A673 (cell line): ENCODE data around the gene PNPLA5. TPM values are rescaled to one million over a fixed set of nuclear protein-coding genes. Genes with fewer than 3 reads are reported as not detected.

ENCODE experiments used
- BruUV-seq: library from RNA; stranded (reverse); fragments of 400-500 nt; replicated peaks from 2 replicates; lab custom pipeline; 2021; lab: Mats Ljungman, UMichigan
- CTCF ChIA-PET: fragments of 300-600 bp; sonication (Branson Sonifier 250); formaldehyde crosslinking; loops from one replicate; lab custom pipeline; 2022; ENCODE audit warnings: antibody characterized with exemption; lab: Charles Lee
- POLR2A ChIA-PET: fragments of 300-600 bp; sonication (Branson Sonifier 250); formaldehyde crosslinking; loops from one replicate; lab custom pipeline; 2022; ENCODE audit warnings: antibody characterized with exemption; ENCODE audit not compliant: low non-redundant PET; lab: Charles Lee
- DNase-seq: peaks from one replicate; pipeline ENCODE4 v3.0.0-alpha.2; 2015; ENCODE audit warnings: low spot score
- H3K27ac ChIP-seq: fragments of 200-600 bp; sonication (generic); 2 replicates; pipeline ENCODE4 v1.5.1; 2016; ENCODE audit warnings: mixed run types, low read depth, mild to moderate bottlenecking, mixed read lengths, antibody characterized with exemption, low read length; ENCODE audit not compliant: poor library complexity, severe bottlenecking
- H3K27me3 ChIP-seq: fragments of 200-600 bp; sonication (generic); replicated peaks from 2 replicates; pipeline ENCODE4 v1.6.1; 2017; ENCODE audit warnings: mixed run types, low read depth, mild to moderate bottlenecking, mixed read lengths, antibody characterized with exemption, low read length; ENCODE audit not compliant: insufficient read depth, poor library complexity
- H3K36me3 ChIP-seq: fragments of 200-600 bp; sonication (generic); 2 replicates; pipeline ENCODE4 v1.6.1; 2016; ENCODE audit warnings: mixed run types, mild to moderate bottlenecking, mixed read lengths, antibody characterized with exemption, low read length; ENCODE audit not compliant: insufficient read depth, poor library complexity, severe bottlenecking
- H3K4me1 ChIP-seq: fragments of 200-600 bp; sonication (generic); 2 replicates; pipeline ENCODE4 v1.6.1; 2017; ENCODE audit warnings: mixed run types, mild to moderate bottlenecking, mixed read lengths, antibody characterized with exemption, low read length; ENCODE audit not compliant: insufficient read depth, poor library complexity, severe bottlenecking
- H3K4me3 ChIP-seq: fragments of 200-600 bp; sonication (generic); 2 replicates; pipeline ENCODE4 v1.5.1; 2016; ENCODE audit warnings: low read depth, mixed run types, mild to moderate bottlenecking, mixed read lengths, low read length; ENCODE audit not compliant: poor library complexity, severe bottlenecking
- H3K9me3 ChIP-seq: fragments of 200-600 bp; sonication (generic); 2 replicates; pipeline ENCODE4 v1.6.1; 2016; ENCODE audit warnings: mixed run types, low read depth, mild to moderate bottlenecking, mixed read lengths, antibody characterized with exemption, low read length; ENCODE audit not compliant: poor library complexity, severe bottlenecking
- EZH2 ChIP-seq: fragments of 200-600 bp; sonication (generic); IDR thresholded peaks from 2 replicates; pipeline ENCODE4 v1.6.1; 2017; ENCODE audit warnings: borderline replicate concordance, low read depth, mild to moderate bottlenecking, mixed read lengths, antibody characterized with exemption, low read length; ENCODE audit not compliant: poor library complexity, severe bottlenecking
- intact Hi-C: fragments of 100-400 bp; cut with micrococcal nuclease; formaldehyde crosslinking; loops from one replicate; pipeline ENCODE4 v1.10.0; 2022; ENCODE audit not compliant: unreplicated experiment
- total RNA-seq: library from RNA; stranded (reverse); gene quantifications from 2 replicates; pipeline ENCODE4 v1.2.3, GENCODE V29; 2021
- TF ChIP-seq, protein P1 (sequence below): fragments of 300-800, 200-600 bp; sonication (generic); conservative IDR thresholded peaks from 2 replicates; pipeline ENCODE4 v1.5.1; 2017; ENCODE audit warnings: low read depth, mild to moderate bottlenecking, antibody characterized with exemption, low read length, moderate library complexity, mixed read lengths

The PNPLA5 gene
- total RNA-seq, 1 experiment from 2014 or later, result not detected

DNA sequence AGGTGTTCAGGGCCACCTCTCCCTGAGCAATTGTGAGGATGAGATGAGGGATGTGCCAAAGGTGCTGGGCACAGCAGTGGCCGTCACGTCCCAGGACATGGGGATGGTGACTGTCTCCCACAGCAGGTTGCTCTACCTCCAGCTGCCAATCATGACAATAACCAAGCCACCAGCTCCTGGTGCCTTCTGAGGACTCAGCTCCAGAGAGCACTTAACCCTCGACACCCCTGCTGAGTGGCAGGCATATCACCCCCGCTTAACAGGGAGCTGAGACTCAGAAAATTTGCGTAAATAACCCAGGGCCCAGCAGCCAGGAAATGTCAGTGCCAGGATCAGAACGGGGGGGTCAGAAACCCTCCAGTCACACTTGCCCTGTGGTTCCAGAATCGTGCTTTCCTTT lies 8.4 kb upstream of the PNPLA5 start:
- TF ChIP-seq, protein P1, sequence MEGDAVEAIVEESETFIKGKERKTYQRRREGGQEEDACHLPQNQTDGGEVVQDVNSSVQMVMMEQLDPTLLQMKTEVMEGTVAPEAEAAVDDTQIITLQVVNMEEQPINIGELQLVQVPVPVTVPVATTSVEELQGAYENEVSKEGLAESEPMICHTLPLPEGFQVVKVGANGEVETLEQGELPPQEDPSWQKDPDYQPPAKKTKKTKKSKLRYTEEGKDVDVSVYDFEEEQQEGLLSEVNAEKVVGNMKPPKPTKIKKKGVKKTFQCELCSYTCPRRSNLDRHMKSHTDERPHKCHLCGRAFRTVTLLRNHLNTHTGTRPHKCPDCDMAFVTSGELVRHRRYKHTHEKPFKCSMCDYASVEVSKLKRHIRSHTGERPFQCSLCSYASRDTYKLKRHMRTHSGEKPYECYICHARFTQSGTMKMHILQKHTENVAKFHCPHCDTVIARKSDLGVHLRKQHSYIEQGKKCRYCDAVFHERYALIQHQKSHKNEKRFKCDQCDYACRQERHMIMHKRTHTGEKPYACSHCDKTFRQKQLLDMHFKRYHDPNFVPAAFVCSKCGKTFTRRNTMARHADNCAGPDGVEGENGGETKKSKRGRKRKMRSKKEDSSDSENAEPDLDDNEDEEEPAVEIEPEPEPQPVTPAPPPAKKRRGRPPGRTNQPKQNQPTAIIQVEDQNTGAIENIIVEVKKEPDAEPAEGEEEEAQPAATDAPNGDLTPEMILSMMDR, result no peak
- no peak for TF ChIP-seq EZH2
- CTCF ChIA-PET, result interaction anchor here (1.5 kb wide), 1 partner anchor 46 kb away, joined by 4 read pairs; no protein-coding TSS in a partner anchor
- intact Hi-C loops, result no loop called here
- no peaks in the 10 kb centered on the region for H3K36me3 ChIP-seq
- no peak overlapping the region for H3K4me3 ChIP-seq
- no TSS peak for BruUV-seq
- H3K4me1 ChIP-seq, result no peaks in the 10 kb centered on the region
- no peak overlapping the region for H3K27ac ChIP-seq
- DNase-seq, result no peak
- POLR2A ChIA-PET, result no interaction called here
- no peaks in the 10 kb centered on the region for H3K9me3 ChIP-seq
- H3K27me3 ChIP-seq, result peaks cover 3% of the 10 kb centered on the region

DNA sequence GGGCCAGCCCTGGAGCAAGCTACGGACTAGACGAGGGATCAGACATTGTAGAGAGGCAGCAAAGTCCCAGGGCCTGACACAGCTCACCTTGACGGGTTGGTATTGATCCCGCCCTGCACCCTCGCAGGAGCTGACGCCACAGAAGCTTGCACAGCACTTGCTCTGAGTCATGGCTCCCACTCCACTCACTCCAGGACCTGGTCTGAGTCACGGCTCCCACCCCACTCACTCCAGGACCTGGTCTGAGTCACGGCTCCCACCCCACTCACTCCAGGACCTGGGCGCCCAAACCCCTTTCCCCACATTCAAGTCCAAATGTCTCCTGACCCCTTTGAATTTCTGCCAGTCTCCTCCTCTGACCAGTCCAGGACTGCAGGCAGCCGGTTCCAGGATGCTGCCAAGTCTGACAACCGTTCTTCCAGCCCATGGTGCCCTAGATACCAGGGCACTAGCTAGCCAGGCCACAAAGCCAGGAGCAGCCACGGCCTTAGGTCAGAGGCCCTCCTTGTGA lies 6.0 kb upstream of the PNPLA5 start:
- no peak for DNase-seq
- H3K4me1 ChIP-seq, result no peaks in the 10 kb centered on the region
- BruUV-seq, result no TSS peak
- CTCF ChIA-PET, result interaction anchor here (0.9 kb wide), 1 partner anchor 13 kb away, joined by 3 read pairs; no protein-coding TSS in a partner anchor
- peaks cover 12% of the 10 kb centered on the region for H3K27me3 ChIP-seq
- intact Hi-C loops, result no loop called here
- no peak for TF ChIP-seq EZH2
- TF ChIP-seq, protein P1, result no peak
- H3K36me3 ChIP-seq, result no peaks in the 10 kb centered on the region
- no peaks in the 10 kb centered on the region for H3K9me3 ChIP-seq
- H3K4me3 ChIP-seq, result no peak overlapping the region
- H3K27ac ChIP-seq, result no peak overlapping the region
- POLR2A ChIA-PET, result no interaction called here

DNA sequence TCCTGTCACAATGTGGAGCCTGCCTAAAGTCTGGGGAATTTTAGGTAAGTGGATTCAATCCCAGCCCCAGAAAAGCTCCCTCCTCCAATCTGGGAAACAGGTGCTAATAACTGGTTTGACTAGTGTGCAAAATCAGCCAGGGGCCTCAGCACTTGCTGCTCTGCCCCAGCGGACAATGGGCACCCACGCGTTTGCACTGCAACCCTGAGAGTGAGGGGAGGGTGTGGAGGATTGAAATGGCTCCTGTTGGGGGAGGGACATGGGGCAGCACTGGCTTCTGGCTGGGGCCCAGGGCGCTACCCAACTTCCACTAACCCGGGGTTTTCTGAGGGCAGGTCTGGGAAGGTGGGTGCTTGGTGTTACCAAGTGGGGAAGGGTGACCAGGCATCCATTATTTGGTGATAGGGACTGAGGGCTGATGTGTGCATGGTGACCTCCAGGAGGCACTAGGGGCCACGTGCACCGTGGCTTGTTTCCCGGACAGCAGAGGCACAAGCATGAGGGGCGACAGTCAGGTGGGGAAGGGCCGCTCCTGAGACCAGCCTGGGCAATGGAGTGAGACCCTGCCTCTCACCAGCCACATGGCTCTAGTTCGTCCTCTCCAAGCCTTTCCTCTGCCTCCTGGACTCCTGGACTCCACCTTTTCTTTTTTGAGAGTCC lies 4.3 kb upstream of the PNPLA5 start:
- TF ChIP-seq EZH2, result no peak
- TF ChIP-seq, protein P1, result no peak

More for the DNA sequence above, 4.3 kb upstream of the PNPLA5 start:
- ChIA-PET POLR2A (no interaction called here), CTCF (interaction anchor here (1.3 kb wide), 1 partner anchor 11 kb away, joined by 5 read pairs; no protein-coding TSS in a partner anchor)
- no peaks in the 10 kb centered on the region for H3K9me3 ChIP-seq
- BruUV-seq, result no TSS peak
- no peak overlapping the region for H3K4me3 ChIP-seq
- H3K36me3 ChIP-seq, result no peaks in the 10 kb centered on the region
- no peak for DNase-seq
- H3K4me1 ChIP-seq, result peaks cover 6% of the 10 kb centered on the region
- peaks cover 29% of the 10 kb centered on the region for H3K27me3 ChIP-seq
- intact Hi-C loops, result no loop called here
- H3K27ac ChIP-seq, result no peak overlapping the region
